ELF-1 (cell line): ENCODE results near the gene PRMT2.
A peak's percentile ranks its signal among the peaks of the same experiment; 100 is the strongest.
"Not testable (repeated sequence)": the region's sequence is repeated elsewhere in the genome, so short reads cannot be mapped to it uniquely, and the experiment has no call there.

Experiments
- DNase-seq: peaks from one replicate; pipeline ENCODE4 v3.0.0-alpha.2; 2016; ENCODE audit warnings: low read depth, low spot score

The PRMT2 gene

DNA sequence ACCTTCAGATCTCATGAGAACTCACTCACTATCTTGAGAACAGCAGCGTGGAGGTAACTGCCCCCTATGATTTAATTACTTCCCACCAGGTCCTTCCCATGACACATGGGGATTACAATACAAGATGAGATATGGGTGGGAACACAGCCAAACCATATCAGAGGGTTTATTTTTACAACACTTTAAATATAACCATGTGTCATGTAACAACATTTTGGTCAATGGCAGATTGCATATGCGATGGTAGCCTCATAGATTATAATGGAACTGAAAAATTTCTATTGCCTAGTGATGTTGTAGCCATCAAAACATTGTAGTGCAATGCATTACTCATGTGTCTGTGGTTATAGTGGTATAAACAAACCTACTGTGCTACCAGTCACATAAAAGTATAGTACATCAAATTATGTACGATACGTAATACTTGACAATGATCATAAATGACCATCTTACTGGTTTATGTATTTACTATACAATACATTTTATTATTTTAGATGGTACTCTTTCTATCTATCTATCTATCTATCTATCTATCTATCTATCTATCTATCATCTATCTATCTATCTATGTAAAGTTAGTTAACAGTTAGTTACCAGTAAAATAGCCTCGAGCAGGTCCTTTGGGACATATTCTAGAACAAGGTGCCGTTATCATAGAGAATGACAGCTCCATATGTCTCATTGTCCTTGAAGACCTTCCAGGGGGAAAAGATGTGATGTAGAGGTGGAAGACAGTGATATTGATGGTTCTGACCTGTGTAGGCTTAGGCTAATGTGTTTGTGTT lies 18.0 kb upstream of the PRMT2 start:
- no peak for DNase-seq

DNA sequence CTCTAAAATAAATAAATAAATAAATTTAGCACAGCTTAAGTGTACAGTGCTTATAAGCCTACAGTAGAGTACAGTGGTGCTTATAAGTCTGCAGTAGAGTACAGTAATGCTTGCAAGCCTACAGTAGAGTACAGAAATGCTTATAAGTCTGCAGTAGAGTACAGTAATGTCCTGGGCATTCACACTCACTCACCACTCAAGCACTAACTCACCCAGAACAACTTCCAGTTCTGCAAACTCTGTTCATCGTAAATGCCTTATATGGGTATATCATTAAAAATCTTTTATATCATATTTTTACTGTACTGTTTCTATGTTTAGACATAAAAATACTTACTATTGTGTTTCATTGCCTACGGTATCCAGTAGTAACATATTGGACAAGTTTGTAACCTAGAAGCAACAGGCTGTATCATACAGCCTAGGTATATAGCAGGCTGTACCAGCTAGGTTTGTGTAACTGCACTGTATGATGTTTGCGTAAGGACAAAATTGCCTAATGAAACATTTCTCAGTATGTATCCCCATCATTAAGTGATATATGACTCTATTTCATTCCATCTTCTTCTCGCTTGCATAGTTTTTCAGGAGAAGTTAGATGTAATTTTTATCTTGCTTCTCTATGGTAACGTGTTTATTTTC lies 16.6 kb upstream of the PRMT2 start:
- no peak for DNase-seq

DNA sequence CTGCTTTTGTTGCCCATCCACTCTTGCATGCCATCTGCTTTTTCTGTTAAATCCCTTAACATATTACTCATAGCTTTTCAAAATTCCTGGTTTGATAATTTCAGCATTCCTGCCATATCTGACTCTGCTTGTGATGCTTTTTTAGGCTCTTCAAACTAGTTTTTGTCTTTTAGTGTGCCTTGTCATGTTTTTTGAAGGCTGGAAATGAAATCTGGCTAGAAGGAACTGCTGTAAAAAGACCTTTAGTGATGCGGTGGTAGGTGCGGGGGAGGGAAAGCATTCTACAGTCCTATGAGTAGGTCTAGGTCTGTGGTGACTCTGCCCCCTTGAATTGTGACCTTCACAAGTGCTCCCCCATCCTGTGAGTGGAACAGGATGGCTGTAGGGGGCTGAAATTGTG lies 15.6 kb upstream of the PRMT2 start:
- DNase-seq, result no peak

- DNase-seq, result no peak
These were observed 14.6 kb upstream of the PRMT2 start for GRCh38 chr21:46620846-46621245.

DNA sequence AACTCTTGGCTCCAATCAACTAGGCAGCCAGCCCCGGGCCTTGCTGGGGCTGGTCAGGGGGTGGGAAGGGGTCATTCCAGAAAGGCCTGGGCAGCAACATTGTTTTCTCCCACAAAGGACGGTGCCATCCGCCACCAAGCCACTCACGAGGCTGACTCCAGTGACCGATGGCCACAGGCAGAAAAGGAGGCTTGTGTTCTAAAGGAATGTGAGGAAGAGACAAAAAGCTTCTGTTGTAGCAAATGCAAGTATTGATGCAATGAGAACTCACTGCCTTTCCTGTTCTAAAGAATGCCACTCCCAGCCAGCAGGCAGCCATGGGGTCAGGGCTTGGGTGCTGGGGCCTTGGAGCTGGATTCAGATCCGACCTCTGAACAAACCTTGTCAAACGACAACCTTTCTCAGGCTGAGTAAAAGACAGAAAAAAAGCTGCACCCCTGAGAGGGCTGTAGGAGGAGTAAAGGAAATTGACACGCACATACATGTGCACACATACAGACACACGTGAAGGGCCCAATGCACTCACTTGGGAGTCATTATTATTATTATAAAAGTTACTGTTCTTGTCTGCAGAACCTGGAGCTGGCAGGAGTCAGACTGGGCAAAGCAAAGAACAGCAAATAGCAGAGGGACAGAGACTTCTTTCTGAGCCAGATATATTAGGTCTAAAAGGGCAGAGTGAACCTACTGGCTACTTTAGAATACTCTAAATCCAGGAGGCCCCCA lies 13.9 kb upstream of the PRMT2 start:
- no peak for DNase-seq

GRCh38 chr21:46622226-46622625 lies 13.2 kb upstream of the PRMT2 start:
- DNase-seq, result no peak

DNA sequence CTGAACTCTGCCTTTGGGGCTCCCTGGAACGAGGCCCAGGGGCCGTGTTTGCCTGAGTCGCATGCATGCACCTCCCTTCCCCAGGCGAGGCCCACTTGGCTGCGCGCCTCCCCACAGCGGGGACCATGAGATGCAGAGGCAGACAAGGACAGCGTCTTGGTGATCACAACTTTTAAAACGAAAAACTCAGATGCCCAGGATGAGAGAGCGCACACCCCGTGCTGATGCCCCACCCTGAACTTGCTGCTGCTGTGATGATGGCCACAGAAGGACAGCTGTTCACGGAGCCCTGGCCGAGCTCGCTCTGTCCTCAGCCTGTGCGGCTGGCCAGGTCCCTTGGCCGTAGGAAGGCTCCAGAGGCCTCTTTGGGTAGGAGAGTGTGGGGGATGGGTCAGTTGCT lies 11.4 kb upstream of the PRMT2 start:
- no peak for DNase-seq

GRCh38 chr21:46625759-46626158 lies 9.7 kb upstream of the PRMT2 start:
- no peak for DNase-seq

- no peak for DNase-seq
These were observed 8.9 kb upstream of the PRMT2 start for GRCh38 chr21:46626536-46626935.

- DNase-seq, result no peak
These were observed 8.4 kb upstream of the PRMT2 start for GRCh38 chr21:46626975-46627501.

DNA sequence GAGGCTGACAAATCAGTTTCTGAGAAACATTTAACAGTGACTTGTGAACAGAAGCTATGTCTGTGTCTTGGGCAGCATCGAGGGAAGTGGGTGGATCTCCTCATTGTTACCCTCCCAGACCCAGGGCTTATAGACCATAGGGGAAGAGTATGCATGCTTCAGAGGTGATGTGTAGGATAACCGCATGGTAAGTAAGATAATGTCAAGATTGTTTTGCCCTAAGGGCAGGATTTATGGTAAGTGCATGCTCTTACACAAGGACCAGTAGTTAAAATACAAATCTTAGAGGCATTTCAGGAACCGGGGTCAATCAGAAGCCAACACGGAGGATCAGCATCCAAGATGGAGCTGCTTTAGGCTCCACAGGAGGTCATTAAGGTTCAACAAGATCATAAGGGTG lies 7.7 kb upstream of the PRMT2 start:
- DNase-seq, result no peak

GRCh38 chr21:46628868-46629267 lies 6.6 kb upstream of the PRMT2 start:
- no peak for DNase-seq

GRCh38 chr21:46630915-46631314 lies 4.6 kb upstream of the PRMT2 start:
- DNase-seq, result not testable (repeated sequence)

GRCh38 chr21:46633566-46633965 lies 1.9 kb upstream of the PRMT2 start:
- no peak for DNase-seq

DNA sequence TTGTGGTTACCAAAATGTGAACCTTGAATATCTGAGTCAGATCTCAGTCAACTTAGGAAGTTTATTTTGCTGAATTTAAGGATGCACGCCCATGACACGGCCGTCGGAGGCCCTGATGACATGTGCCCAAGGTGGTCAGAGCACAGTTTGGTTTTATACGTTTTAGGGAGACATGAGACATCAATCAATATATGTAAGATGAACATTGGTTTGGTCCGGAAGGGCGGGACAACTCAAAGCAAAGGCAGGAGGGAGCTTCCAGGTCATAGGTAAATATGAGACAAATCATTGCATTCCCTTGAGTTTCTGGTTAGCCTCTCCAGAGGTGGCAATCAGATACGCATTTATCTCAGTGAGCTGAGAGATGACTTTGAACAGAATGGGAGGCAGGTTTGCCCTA lies 1.0 kb upstream of the PRMT2 start:
- no peak for DNase-seq

DNA sequence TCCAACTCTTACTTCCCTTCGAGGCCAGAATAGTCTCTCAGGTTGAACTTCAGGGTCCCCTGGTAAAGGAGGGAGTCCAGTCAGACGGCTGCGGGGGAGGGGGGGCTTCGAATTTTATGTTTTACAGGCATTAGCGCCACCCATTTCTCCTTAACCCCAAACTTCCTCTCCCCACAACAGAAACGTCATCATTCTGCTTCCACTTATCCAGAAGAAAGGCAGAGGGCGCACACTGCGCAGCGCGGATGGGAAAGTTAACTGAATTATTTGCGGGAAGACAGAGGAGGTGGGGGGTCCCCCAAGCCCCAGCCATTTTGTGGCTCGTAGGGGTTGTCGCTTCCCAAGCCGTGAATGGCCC lies 529 bp upstream of the PRMT2 start:
- DNase-seq, result peak; percentile 48

- DNase-seq, result no peak
These were observed 673 bp downstream of the PRMT2 start for GRCh38 chr21:46636181-46636512.

DNA sequence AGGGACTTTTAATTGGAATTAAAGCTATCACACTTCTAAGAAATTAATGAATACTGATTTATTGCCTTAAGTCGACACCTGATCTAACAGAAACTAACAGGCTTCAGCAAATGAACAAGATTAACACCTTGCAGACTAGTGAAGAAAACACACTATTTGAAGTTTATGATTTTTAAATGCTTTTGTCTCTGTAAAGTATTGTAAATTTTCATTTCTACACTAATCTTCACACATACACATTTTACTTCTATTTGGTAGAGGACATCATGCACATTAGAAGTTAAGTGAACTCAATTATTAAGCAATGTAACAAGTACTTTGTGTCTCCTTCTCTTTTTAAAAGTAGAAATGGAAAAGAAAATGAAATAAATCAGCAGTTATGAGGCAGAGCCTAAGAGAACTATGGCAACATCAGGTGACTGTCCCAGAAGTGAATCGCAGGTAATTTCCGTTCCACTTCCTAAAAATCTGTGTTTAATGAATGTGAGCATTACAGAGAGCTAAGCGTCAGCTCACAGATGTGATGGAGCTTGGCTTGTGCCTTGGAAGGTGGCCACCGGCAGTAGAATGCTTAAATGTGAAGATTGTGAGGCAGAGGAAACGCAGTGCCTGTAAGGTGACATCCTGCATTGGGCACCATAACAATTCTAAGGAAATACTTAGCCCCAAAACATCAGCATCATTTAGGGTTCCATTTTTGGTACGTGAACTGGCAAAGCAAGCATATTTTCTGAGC lies 1.2 kb downstream of the PRMT2 start:
- no peak for DNase-seq

DNA sequence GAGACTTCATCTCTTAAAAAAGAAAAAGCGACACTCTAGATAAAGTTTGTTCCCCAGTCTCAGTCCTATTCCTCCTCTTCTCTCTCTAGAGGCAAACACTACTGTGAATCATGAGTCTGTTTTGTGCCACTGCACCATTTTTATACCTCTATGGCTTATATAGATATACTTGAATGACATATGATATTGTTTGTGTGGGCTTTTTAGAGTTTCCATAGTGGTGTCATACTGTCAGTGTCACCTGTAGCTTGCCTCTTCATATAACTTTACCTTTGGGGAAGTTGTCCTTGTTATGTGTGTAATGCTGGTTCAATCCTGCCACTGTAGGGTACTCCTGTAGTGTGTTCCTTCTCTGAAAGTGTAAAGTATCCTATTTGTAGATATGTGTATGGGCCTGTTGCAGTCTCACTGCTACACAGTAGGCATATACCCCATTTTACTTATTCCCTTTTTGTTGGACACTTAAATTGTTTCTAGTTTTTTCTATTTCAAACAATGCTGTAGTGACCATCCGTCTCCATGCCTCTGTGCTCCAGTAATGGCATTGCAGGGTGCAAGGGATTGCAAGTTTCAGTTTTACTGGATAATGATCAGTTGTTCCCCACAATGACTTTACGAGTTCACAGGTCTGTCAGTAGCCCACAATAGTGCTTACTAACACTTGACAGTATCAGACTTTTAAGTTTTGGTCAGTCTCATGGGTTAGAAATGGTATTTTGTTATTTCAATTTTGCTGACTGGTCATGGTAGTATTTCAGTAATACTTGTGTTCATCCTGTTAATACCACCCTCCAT lies 2.7 kb downstream of the PRMT2 start:
- DNase-seq, result no peak

- DNase-seq, result no peak
These were observed 4.3 kb downstream of the PRMT2 start for GRCh38 chr21:46639489-46640386.
